ENCODE measurements around the gene YIF1A. TPM values are rescaled to one million over a fixed set of nuclear protein-coding genes. Genes with fewer than 3 reads are reported as not detected.
A peak's percentile ranks its signal among the peaks of the same experiment; 100 is the strongest.

YIF1A gene
- total and polyA plus RNA-seq, 8 donors: 11.6 to 122 (median 60.9) TPM

DNA sequence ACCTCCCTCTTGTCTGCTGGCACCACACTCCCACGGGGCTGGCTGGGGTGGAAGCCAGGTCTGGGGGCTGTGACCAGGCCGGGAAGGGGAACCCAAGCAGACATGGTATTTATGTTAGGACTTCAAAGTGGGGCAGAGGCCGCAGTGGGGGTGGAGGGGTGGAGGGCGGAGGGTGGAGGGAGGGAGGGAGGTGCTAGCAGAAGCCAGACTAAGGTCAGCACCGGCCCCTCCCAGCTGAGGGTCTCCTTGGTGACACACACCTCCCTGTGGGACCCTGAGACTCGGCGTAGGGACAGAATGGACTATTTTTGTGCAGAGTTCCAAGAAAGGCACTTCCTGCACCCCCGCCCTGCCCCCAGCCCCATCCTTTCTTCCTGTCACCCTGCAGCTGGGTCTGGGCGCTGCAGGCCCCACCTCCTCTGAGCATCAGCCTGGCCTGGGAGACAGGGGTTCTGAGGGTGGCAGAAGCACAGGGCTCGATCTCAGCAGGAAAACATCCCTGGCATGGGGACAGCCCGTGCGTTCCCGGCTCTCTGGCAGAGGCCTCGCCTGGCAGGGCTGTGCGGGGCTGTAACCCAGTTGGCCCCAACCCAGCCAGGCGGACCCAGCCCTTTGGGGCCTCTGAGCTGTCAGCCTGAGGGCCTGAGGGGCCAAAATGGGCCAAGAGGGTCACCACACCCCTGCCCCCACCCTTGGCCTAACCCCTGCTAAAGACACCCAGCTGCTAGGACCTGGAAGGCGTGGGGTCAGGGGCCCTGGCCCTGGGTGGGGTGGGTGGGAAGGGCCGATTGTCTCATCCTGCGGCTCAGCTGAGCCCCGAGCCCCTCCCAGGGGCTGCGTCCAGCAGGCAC lies 37.5 kb upstream of the YIF1A start:
- no peak overlapping the region for H3K4me3 ChIP-seq
- peak overlapping the region in 4 of 5 donors; percentile 44 to 73 (median 72) for H3K27ac ChIP-seq
- peaks cover 26 to 36% (median 31%) of the 10 kb centered on the region in 4 donors for H3K4me1 ChIP-seq
- intact Hi-C loops (cut with DNase I; ENCODE audit: low total_unique reads): no loop called here
- peaks cover 0 to 2% (median 1%) of the 10 kb centered on the region in 4 donors for H3K36me3 ChIP-seq
- TF ChIP-seq EP300 (IDR thresholded peaks at IDR 0.05) (no peak), POLR2AphosphoS5 (IDR thresholded peaks at IDR 0.05) (no peak)
- TF ChIP-seq, protein P1, sequence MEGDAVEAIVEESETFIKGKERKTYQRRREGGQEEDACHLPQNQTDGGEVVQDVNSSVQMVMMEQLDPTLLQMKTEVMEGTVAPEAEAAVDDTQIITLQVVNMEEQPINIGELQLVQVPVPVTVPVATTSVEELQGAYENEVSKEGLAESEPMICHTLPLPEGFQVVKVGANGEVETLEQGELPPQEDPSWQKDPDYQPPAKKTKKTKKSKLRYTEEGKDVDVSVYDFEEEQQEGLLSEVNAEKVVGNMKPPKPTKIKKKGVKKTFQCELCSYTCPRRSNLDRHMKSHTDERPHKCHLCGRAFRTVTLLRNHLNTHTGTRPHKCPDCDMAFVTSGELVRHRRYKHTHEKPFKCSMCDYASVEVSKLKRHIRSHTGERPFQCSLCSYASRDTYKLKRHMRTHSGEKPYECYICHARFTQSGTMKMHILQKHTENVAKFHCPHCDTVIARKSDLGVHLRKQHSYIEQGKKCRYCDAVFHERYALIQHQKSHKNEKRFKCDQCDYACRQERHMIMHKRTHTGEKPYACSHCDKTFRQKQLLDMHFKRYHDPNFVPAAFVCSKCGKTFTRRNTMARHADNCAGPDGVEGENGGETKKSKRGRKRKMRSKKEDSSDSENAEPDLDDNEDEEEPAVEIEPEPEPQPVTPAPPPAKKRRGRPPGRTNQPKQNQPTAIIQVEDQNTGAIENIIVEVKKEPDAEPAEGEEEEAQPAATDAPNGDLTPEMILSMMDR (IDR thresholded peaks at IDR 0.05): no peak
- peak in 1 of 2 donors; percentile 77 for DNase-seq
- 24 to 57% (median 46%) methylated on average over 7 to 21 of the region's 21 CpGs for WGBS, 5 donors
- H3K9me3 ChIP-seq: no peaks in the 10 kb centered on the region
- H3K27me3 ChIP-seq: no peaks in the 10 kb centered on the region

DNA sequence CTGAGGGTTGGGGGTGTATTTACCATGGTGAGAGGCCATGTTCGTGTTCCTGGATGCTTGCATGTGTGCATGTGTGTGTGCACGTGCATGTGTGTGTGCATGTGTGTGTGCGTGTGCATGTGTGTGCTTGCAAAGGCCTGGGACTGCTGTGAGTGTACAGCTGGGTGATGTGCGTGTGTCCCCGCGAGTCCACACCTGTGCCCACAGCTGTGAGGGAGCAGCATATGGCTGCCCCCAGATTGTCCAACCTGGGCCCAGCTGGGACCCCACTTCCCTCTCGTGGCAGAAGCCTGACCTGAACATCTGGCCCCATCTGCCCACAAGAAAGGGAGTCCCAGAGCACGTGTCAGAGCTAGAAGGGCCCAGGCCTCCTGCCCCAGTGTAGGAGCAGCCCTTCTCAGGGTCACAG lies 36.3 kb upstream of the YIF1A start:
- Histone ChIP-seq H3K4me3 (no peak overlapping the region), H3K9me3 (no peaks in the 10 kb centered on the region), H3K27me3 (no peaks in the 10 kb centered on the region), H3K36me3 (no peaks in the 10 kb centered on the region), H3K4me1 (peaks cover 26 to 36% (median 31%) of the 10 kb centered on the region in 4 donors), H3K27ac (peak overlapping the region in 2 of 5 donors; percentile 73)
- peak in 1 of 2 donors; percentile 32 for DNase-seq
- intact Hi-C loops (cut with DNase I; ENCODE audit: low total_unique reads): no loop called here
- WGBS, 5 donors: 78 to 90% (median 82%) methylated on average over 7 to 8 of the region's 8 CpGs
- TF ChIP-seq POLR2AphosphoS5 (IDR thresholded peaks at IDR 0.05) (no peak), EP300 (IDR thresholded peaks at IDR 0.05) (no peak), POLR2A (IDR thresholded peaks at IDR 0.05) (no peak)
- TF ChIP-seq, protein P1 (IDR thresholded peaks at IDR 0.05): no peak

DNA sequence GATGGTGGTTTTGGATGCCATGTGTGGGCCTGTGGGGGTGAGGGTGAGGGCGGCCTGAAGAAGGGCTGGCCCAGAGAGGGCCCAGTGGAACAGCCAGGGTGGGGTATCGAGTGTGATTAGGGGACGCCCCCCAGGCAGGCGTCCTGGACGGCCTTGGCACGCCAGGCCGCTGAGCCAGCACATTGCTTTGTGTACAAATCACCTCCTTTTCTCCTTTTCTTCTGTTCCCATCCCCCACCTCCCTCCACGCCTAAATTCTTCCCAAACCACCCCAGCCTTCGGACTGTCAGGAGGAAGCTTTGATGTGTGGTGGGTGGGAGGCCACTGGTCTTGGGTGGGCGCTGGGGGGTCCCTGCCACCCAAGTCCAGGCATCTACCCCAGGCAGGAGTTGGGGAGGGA lies 35.7 kb upstream of the YIF1A start:
- Histone ChIP-seq H3K27me3 (no peaks in the 10 kb centered on the region), H3K4me3 (no peak overlapping the region), H3K36me3 (no peaks in the 10 kb centered on the region), H3K9me3 (no peaks in the 10 kb centered on the region), H3K27ac (peak overlapping the region in 1 of 5 donors; percentile 14), H3K4me1 (peaks cover 26 to 36% (median 31%) of the 10 kb centered on the region in 4 donors)
- TF ChIP-seq POLR2A (IDR thresholded peaks at IDR 0.05) (no peak), EP300 (IDR thresholded peaks at IDR 0.05) (no peak), POLR2AphosphoS5 (IDR thresholded peaks at IDR 0.05) (no peak)
- TF ChIP-seq, protein P1 (IDR thresholded peaks at IDR 0.05): no peak
- peak in 1 of 2 donors; percentile 36 for DNase-seq
- WGBS, 5 donors: 64 to 79% (median 68%) methylated on average over 5 to 10 of the region's 10 CpGs
- intact Hi-C loops (cut with DNase I; ENCODE audit: low total_unique reads): no loop called here

DNA sequence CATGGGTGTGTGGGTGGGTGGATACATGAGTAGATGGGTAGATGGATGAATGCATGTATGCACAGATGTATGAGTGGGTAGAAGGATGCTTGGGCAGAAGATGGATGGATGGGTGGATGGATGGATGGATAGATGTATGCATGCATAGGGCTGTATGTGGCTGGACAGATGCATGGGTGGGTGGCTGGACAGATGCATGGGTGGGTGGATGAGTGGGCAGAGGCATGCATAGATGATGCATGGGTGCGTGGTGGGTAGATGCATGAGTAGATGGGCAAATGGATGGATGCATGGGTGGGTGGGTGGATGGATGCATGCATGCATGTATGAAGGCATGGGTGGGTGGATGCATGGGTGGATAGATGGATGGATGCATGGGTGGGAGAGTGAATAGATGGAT lies 34.7 kb upstream of the YIF1A start:
- peaks cover 26 to 36% (median 31%) of the 10 kb centered on the region in 4 donors for H3K4me1 ChIP-seq
- intact Hi-C loops (cut with DNase I; ENCODE audit: low total_unique reads): no loop called here
- TF ChIP-seq POLR2AphosphoS5 (IDR thresholded peaks at IDR 0.05): no peak
- no peak for TF ChIP-seq EP300 (IDR thresholded peaks at IDR 0.05)
- TF ChIP-seq, protein P1 (IDR thresholded peaks at IDR 0.05): no peak
- no peak for TF ChIP-seq POLR2A (IDR thresholded peaks at IDR 0.05)
- no peaks in the 10 kb centered on the region for H3K9me3 ChIP-seq
- no peaks in the 10 kb centered on the region for H3K36me3 ChIP-seq
- H3K4me3 ChIP-seq: no peak overlapping the region
- no peak for DNase-seq
- 96 to 100% (median 98%) methylated on average over 1 of the region's 1 CpG for WGBS, 5 donors
- H3K27me3 ChIP-seq: no peaks in the 10 kb centered on the region
- H3K27ac ChIP-seq: no peak overlapping the region

Data from stomach (tissue), 9 donors.